Body of pancreas (tissue), 4 donors: ENCODE data around the gene CDKN2D.
A peak's percentile ranks its signal among the peaks of the same experiment; 100 is the strongest.

ENCODE experiments used
- CTCF ChIP-seq, 7 experiments: fragments of 450-650 bp in 4 of 7; fragments of 200-600 bp in 3 of 7; sonication (generic) in 3 of 7; IDR thresholded peaks; one replicate each; pipeline ENCODE4 v1.5.1; 2016 to 2019; ENCODE audit warnings: antibody characterized with exemption in 7 of 7
- POLR2A ChIP-seq, 3 donors: fragments of 450-650 bp; IDR thresholded peaks; one replicate each; pipeline ENCODE4 v1.6.1; 2016; ENCODE audit warnings: antibody characterized with exemption in 3 of 3, mild to moderate bottlenecking in 2 of 3

- TF ChIP-seq CTCF (IDR thresholded peaks at IDR 0.05): peak in 4 of 7 experiments; percentile 28 to 54 (median 42)
- TF ChIP-seq POLR2A (IDR thresholded peaks at IDR 0.05): no peak
Measured at GRCh38 chr19:10551698-10552301, 17.0 kb downstream of the CDKN2D start.
